Right atrium auricular region (tissue), 2 donors: Measurements from ENCODE around the gene ONECUT3. TPM values are rescaled to one million over a fixed set of nuclear protein-coding genes. Genes with fewer than 3 reads are reported as not detected.
A peak's percentile ranks its signal among the peaks of the same experiment; 100 is the strongest.

ENCODE experiments used
- DNase-seq: peaks from one replicate; pipeline ENCODE4 v3.0.0-alpha.2; 2019; ENCODE audit warnings: low spot score
- H3K27ac ChIP-seq, 2 donors: fragments of 200-600 bp; sonication (generic); 1 replicate in 1 of 2; 2 replicates in 1 of 2; pipeline ENCODE4 v1.5.1; 2016 to 2019
- H3K27me3 ChIP-seq, 2 donors: fragments of 200-600 bp; sonication (generic); one replicate each; pipeline versions ENCODE4 v1.5.1 to v1.6.0; 2017 to 2019
- H3K36me3 ChIP-seq: fragments of 200-600 bp; sonication (generic); one replicate; pipeline ENCODE4 v1.5.1; 2016
- H3K4me1 ChIP-seq, 2 donors: fragments of 200-600 bp; sonication (generic); one replicate each; pipeline versions ENCODE4 v1.5.1 to v1.6.0; 2017 to 2019
- H3K4me3 ChIP-seq, 2 donors: fragments of 200-600 bp; sonication (generic); 1 replicate in 1 of 2; 2 replicates in 1 of 2; pipeline ENCODE4 v1.5.1; 2017 to 2019; ENCODE audit warnings: mild to moderate bottlenecking in 1 of 2, moderate library complexity in 1 of 2
- H3K9me3 ChIP-seq, 2 donors: fragments of 200-600 bp; sonication (generic); one replicate each; pipeline ENCODE4 v1.5.1; 2019
- total RNA-seq, 2 donors: library from RNA; depleted of rRNA; stranded (reverse); fragments of >200 nt; gene quantifications; one replicate each; pipeline ENCODE4 v1.1.0, GENCODE V29; 2016
- TF ChIP-seq, protein P1 (sequence below), 2 donors: fragments of 200-600 bp; sonication (generic); IDR thresholded peaks; one replicate each; pipeline ENCODE4 v1.5.1; 2019; ENCODE audit warnings: antibody characterized with exemption in 2 of 2

Gene ONECUT3
- total RNA-seq, 2 donors from 2014 or later = not detected

DNA sequence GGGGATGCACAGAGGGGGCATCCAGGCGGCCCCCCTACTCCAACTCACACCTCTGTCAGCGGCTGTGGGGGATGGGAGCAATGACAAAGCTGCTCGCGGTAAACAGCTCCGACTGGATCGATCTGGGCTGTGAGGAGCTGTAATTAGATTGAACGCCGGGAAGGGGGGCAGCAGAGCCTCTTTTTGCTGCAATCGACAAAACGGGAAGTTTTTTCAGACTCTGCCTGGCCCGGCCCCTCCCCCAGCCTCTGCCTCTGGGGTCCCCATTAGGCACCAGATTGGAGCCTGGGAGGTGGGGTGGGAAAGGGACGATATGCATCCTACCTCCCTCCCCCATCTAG lies 16.3 kb downstream of the ONECUT3 start:
- TF ChIP-seq, protein P1, sequence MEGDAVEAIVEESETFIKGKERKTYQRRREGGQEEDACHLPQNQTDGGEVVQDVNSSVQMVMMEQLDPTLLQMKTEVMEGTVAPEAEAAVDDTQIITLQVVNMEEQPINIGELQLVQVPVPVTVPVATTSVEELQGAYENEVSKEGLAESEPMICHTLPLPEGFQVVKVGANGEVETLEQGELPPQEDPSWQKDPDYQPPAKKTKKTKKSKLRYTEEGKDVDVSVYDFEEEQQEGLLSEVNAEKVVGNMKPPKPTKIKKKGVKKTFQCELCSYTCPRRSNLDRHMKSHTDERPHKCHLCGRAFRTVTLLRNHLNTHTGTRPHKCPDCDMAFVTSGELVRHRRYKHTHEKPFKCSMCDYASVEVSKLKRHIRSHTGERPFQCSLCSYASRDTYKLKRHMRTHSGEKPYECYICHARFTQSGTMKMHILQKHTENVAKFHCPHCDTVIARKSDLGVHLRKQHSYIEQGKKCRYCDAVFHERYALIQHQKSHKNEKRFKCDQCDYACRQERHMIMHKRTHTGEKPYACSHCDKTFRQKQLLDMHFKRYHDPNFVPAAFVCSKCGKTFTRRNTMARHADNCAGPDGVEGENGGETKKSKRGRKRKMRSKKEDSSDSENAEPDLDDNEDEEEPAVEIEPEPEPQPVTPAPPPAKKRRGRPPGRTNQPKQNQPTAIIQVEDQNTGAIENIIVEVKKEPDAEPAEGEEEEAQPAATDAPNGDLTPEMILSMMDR (IDR thresholded peaks at IDR 0.05) = no peak
- DNase-seq = no peak

DNA sequence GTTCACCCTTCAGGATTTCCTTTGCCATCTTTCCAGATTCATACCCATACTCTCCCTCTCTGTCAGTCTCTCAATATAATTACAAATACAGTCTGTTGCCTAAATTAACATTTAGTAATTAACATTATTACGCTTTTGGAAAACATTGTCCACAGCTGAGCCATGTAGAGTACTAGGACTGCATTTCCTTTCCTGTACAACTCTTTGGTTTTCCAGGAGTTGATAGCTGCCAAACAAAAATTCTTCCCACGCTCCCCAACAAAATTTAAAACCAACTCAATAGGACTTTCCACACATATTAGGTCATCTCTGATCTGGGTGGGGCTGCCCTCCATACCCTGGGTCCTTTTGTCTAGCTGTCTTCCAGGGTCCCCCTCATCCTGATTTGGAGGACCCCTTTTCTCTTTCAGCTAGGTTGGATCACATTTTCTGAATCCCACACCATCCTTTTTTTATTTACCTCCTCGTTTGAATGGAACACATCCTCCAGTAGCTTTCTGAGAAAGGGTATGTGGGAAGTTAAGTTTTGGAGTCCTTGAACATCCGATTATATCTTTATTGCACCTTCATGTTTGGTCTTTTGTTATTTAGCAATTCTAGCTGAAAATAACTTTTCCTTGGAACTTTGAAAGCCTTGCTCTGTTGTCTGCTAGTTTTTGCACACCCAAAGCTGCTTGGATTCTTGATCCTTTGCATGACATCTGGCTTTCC lies 17.7 kb downstream of the ONECUT3 start:
- Histone ChIP-seq H3K4me3 (no peak overlapping the region), H3K27me3 (peaks cover 19 to 49% of the 10 kb centered on the region in 2 donors), H3K36me3 (no peaks in the 10 kb centered on the region), H3K9me3 (peaks cover 10 to 29% of the 10 kb centered on the region in 2 donors), H3K27ac (no peak overlapping the region), H3K4me1 (peaks cover 0 to 12% of the 10 kb centered on the region in 2 donors)
- no peak for DNase-seq
- TF ChIP-seq, protein P1 (IDR thresholded peaks at IDR 0.05) = no peak

More for the DNA sequence above, 16.3 kb downstream of the ONECUT3 start:
- peaks cover 0 to 5% of the 10 kb centered on the region in 2 donors for H3K4me1 ChIP-seq
- no peak overlapping the region for H3K4me3 ChIP-seq
- H3K9me3 ChIP-seq = peaks cover 10 to 20% of the 10 kb centered on the region in 2 donors
- H3K36me3 ChIP-seq = no peaks in the 10 kb centered on the region
- peaks cover 10 to 36% of the 10 kb centered on the region in 2 donors for H3K27me3 ChIP-seq
- no peak overlapping the region for H3K27ac ChIP-seq

DNA sequence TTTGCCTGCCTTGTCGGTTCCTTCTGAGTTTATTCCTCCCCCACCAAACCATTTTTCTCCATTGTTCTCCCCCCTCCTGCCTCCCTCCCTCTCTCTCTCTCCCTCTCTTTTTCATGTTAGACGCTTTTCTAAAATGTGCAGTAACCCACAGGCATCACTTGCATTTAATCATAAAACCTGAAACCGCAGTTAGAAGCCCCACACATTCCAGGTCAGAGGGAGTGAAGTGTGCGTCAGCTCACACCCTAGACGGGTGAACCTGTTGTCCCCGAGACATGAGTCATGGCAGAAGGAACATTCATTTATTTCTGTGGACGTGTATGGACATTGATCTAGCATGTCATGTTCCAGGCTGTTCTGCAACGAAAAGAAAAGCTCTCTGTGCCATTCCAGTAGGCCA lies 19.9 kb downstream of the ONECUT3 start:
- H3K4me1 ChIP-seq = peaks cover 0 to 14% of the 10 kb centered on the region in 2 donors
- DNase-seq = no peak

GRCh38 chr19:1774989-1775772 lies 21.9 kb downstream of the ONECUT3 start:
- H3K4me3 ChIP-seq = no peak overlapping the region
- H3K36me3 ChIP-seq = no peaks in the 10 kb centered on the region
- peaks cover 0 to 14% of the 10 kb centered on the region in 2 donors for H3K4me1 ChIP-seq
- TF ChIP-seq, protein P1 (IDR thresholded peaks at IDR 0.05) = peak; percentile 15 to 48
- peaks cover 10 to 29% of the 10 kb centered on the region in 2 donors for H3K9me3 ChIP-seq
- H3K27me3 ChIP-seq = peaks cover 22 to 45% of the 10 kb centered on the region in 2 donors
- DNase-seq = no peak
- no peak overlapping the region for H3K27ac ChIP-seq

More for the DNA sequence above, 19.9 kb downstream of the ONECUT3 start:
- TF ChIP-seq, protein P1 (IDR thresholded peaks at IDR 0.05) = no peak
- H3K27me3 ChIP-seq = peaks cover 21 to 39% of the 10 kb centered on the region in 2 donors
- no peak overlapping the region for H3K27ac ChIP-seq
- H3K36me3 ChIP-seq = no peaks in the 10 kb centered on the region
- peaks cover 10 to 29% of the 10 kb centered on the region in 2 donors for H3K9me3 ChIP-seq
- H3K4me3 ChIP-seq = no peak overlapping the region

DNA sequence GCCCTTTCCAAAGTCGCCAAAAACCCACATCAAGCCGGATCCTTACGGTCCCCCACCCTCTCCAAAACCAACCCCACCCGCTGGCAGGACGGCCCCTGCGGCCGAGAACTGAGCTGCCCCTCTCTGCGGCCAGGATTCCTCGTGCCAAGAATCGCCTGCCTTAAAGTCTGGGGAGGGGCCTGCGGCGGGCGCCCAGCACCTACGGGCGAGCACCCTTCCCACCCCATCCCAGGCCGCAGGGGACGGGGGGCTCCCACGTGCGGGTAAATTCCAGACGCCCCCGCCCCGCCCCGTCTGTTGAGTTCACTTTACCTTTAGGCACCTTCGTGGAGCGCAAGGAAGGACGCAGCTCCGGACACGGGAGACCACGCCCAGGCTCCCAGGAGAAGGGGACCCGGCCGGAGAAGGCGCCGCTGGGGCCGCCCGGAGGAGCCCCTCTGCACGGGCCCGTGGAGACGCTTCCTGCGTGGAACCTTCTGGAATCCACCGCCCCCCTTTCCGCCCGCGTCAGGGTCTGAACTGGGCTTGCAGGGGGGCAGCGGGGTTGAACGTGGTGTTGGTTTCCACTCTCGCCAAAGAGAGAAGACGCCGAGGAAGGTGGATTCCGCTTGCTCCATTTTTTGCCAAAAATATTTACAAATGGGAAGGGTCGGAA lies 22.8 kb downstream of the ONECUT3 start:
- no peak overlapping the region for H3K4me3 ChIP-seq
- H3K36me3 ChIP-seq = no peaks in the 10 kb centered on the region
- peaks cover 2 to 20% of the 10 kb centered on the region in 2 donors for H3K9me3 ChIP-seq
- H3K27me3 ChIP-seq = peaks cover 24 to 49% of the 10 kb centered on the region in 2 donors
- peaks cover 0 to 14% of the 10 kb centered on the region in 2 donors for H3K4me1 ChIP-seq
- TF ChIP-seq, protein P1 (IDR thresholded peaks at IDR 0.05) = no peak
- no peak for DNase-seq
- no peak overlapping the region for H3K27ac ChIP-seq
